CMK (cell line): ENCODE measurements around the gene SS18L1.
"Not testable (repeated sequence)": the region's sequence is repeated elsewhere in the genome, so short reads cannot be mapped to it uniquely, and the experiment has no call there.

Experiments
- DNase-seq: peaks from one replicate; pipeline ENCODE4 v3.0.0-alpha.2; 2010; ENCODE audit warnings: low read depth

SS18L1 gene

DNA sequence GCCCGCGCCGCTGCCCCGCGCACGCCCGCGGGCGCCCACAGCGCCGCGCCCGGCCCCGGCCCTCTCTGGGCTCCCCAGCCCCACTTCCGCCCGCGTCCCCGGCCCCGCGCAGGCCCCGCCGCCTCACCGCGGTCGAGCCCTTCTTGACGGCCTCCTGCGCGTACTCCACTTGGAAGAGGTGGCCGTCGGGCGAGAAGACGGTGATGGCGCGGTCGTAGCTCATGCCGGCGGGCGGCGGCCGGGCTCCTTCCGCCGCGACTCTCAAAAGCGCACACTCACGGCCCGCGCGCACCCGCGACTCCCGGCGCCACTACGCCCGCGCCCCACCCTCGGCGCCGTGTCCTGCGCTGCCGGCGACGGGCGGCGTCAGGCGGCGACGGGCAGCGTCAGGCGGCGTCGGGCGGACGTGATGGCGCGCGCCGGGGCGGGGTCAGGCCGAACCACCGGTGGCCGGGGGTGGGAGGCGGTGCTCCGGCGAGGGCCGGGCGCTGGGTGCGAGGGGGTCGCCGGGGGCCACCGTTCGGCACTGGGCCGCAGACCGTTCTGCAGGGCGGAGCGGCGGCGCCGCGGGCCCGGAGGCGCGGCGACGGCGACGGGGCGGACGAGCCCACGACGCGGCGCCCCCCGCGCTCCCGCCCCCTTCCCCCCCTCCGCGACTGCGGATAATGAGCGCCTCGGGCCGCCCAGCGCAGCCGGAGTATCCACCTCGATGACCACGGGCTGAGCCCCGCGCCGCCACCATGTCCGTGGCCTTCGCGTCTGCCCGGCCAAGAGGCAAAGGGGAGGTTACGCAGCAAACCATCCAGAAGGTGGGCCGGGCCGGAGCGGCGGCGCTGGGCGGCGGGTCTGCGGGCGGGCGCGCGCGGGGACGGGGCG lies at the start of gene SS18L1, which contains the start of gene PSMA7:
TSS of gene SS18L1 (plus strand) at position 689 of the 876 bp plus-strand sequence. CDS start at position 741, 52 bp downstream.
TSS of gene PSMA7 (minus strand) at position 314 of the 876 bp plus-strand sequence. CDS start at position 223, 91 bp downstream.
- peak; percentile 56 for DNase-seq

DNA sequence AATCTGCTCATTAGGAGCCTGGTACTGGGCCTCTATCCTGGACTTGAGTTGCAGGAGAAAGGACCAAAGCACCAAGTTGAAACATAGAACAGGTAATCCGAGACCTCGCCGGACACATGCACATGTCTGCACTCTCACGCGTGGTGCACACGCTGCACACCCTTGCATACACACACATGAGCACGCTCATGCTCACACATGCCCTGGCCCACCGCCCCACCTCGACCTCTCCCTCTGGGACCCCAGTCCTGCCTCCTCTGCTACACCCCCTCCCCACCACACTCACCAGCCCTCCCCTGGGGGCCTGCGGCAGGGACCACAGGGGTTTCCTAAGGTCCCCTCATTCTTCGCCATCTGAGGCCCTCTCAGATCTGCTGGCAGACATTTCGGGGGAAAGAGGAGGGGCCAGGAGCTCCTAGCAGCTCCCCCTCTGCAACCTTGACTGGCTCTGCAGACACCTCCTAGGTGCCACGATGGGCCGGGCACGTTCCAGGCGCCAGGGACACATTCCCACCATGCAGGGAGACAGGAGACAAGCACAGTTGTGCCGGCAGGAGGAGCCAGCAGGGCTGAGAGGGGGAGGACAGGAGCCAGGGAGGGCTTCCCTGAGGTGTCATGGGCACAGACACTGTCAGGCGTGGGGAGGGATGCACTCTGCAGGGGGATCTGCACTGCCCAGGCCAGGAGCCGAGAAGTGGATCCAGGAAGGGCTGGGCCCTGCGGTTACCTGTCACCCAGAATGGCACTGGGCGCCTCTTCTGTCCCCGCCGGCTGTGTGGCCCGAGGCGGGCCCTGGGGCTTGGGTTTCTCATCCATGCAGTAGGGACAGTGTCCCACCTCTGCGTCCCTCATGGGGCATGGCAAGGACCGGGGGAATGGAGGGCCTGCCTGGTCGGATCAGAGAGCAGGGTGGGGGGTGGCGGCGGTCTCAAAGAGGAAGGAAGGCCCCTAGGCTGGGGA lies 46.9 kb upstream of the SS18L1 start:
- DNase-seq: no peak

DNA sequence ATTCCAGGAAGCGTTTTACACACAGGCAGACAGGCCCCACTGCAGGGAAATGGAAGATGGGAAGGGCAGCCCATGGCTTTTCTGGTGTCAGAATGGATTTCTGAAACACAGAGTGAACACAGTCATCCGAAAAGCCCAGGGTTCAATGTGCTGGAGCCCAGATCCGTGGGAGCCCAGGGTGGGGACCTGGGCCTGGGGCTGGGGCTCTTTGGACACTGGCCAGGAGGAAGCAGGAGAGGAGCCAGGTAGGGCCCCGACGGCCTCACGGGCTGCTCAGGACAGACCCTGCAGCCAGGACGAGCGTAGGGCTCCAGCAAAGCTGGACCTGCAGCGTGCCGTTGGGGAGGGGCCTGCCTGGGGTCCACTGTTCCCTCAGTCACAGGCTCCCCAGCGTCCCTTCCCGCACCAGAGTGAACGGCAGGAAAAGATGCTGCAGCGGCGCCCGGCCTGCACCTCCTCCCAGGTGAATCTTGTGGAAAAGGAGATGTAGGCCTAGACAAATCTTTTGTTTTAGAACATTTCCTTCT lies 45.6 kb upstream of the SS18L1 start:
- DNase-seq: no peak

GRCh38 chr20:62101078-62101477 lies 42.5 kb upstream of the SS18L1 start:
- DNase-seq: no peak

GRCh38 chr20:62103508-62104233 lies 39.9 kb upstream of the SS18L1 start:
- no peak for DNase-seq

DNA sequence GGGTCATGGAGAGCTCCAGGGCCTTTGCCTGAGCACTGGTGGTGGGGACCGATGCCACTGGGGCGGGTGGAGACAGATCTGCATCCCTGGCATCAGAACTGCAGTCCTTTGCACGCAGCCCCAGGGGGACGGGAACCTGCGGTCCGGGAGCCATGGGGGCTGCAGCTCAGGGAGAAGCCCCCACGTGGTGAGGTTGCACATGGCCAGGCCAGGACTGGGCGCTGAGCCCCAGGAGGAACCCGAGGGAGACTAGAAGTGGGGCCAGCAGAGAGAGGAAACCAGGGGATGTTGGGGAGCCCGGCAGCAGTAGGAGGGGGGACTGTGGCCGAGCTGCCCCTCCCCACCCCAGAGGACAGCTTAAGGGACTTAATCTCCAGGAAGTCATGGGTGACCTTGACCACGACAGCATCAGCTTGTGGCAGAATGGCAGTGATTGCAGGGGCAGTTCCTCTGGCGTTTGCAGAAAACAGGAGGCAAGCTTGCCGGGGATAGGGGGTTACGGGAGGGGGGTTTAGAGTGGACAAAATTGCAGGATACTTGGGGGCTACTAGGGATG lies 39.3 kb upstream of the SS18L1 start:
- DNase-seq: no peak

DNA sequence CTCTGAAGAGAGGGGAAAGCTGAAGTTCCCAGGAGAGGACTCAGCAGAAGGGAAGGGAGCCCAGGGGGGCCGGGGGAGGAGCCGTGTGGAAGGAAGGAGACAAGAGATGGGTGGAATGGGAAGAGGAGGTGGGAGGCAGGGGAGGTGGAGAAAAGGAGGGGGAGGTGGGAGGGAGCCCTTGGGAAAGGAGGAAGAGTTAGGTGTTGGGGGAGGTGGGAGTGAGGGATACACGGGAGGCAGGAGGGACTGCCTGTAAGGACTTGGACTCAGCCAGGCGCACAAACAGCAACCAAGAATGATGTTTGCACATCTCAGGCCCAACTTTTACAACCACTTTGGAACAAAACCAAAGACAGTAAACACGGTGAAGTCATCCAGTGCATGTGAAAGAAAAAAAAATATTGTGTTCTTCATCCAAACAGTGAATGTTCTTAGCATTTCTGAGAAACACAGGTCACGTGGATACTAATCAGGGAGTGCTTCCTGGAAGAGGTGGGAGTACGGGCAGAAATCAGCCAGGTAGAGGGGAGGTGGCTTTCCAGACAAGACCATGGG lies 38.7 kb upstream of the SS18L1 start:
- DNase-seq: no peak

- DNase-seq: no peak
Measured at GRCh38 chr20:62105592-62105991, 38.0 kb upstream of the SS18L1 start.

- DNase-seq: no peak
Measured at GRCh38 chr20:62111148-62111547, 32.4 kb upstream of the SS18L1 start.

GRCh38 chr20:62112368-62112767 lies 31.2 kb upstream of the SS18L1 start:
- no peak for DNase-seq

GRCh38 chr20:62114894-62115293 lies 28.7 kb upstream of the SS18L1 start:
- DNase-seq: no peak

DNA sequence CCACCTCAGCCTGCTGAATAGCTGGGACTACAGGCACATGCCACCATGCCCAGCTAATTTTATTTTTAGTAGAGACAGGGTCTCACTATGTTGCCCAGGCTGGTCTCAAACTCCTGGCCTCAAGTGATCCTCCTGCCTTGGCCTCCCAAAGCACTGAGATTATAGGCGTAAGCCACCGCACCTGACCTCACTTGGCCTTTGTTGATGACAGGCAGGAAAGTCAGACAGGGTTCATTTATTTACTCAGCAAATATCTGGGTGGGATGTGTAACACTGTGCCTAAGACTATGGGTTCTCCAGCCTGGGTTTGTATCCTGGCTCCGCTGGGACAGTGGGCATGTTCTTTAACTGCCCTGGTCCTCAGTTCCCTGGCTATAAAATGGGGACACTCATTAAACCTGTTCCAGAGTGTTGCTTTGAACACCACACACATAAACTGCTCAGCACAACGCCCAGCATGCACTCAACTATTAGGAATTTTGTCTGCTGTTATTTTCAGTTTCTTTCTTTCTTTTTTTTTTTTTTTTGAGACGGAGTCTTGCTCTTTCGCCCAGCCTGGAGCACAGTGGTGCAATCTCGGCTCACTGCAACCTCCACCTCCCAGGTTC lies 27.7 kb upstream of the SS18L1 start:
- not testable (repeated sequence) for DNase-seq

GRCh38 chr20:62116558-62117361 lies 26.8 kb upstream of the SS18L1 start:
- DNase-seq: no peak

- no peak for DNase-seq
Measured at GRCh38 chr20:62117362-62117646, 26.3 kb upstream of the SS18L1 start.

GRCh38 chr20:62117658-62118057 lies 25.9 kb upstream of the SS18L1 start:
- DNase-seq: no peak

DNA sequence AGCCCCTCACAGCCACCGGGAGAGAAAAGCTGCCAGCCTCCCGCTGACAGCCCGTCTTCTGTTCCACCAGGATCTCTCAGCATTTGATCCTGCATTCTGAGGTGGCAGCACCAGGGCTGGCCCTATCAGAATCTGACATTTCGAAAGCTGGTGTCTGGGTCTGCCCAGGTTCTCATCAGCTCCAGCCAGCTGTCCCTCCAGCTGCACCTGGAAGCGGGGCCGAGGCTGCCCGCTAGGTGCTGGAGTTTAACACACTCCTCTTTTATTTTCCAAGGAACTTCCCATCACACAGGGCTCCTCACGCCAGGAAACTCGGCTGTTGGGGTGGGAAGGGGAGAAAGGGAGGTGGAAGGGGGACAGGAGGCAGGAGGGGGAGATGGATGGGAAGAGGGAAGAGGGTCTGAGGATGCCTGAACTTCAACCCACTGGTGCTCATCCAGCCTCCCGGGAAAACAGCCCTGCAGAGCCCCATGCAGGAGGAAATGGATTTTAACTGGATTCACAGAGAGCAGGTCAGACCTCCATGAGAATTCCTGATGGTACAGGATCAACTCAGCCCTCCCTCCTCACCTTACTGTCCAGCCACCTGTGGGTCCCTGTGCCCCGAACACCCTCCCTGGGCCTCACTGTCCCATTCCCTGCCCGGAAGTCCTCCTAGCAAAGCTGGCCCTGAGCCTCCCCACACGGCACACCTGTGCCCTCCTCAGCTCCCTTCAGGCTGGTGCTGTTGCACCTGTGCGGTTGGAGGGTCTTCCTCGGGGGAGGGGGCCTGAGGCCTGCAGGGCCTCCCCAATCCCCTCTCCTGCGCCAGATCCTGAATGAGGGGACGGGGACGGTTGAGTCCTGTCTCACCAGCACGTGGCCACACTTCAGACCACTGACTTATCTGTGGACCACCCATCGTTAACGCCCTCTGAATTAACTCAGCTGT lies 25.2 kb upstream of the SS18L1 start:
- no peak for DNase-seq

- no peak for DNase-seq
Measured at GRCh38 chr20:62119115-62119514, 24.5 kb upstream of the SS18L1 start.

- DNase-seq: no peak
Measured at GRCh38 chr20:62119591-62120364, 23.8 kb upstream of the SS18L1 start.
